ENCODE results near the gene SAMD4A. TPM values are rescaled to one million over a fixed set of nuclear protein-coding genes. Genes with fewer than 3 reads are reported as not detected.

The SAMD4A gene
- total RNA-seq, 4 donors from 2014 or later: 15.3 to 40.2 (median 22.3) TPM

DNA sequence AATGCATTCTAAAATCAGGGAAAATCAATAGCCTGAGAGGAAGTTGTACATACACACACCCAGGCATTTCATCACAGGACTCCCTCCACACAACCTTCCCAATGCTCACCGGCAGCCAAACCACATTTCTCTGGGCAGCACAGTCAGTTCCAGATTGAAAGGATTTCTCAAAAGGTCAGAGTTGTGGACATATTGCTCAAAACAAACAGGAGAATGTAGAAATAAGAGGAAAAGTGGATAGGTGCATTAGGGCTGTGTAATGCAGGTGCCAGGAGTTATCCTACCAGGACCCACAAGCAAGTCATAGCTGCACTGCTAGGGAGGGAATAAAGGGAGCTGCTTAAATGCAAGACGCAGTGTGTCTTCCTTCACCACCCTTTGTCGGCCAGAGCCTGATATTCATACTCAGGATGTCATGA is 272.8 kb downstream of the SAMD4A start:
- TF ChIP-seq CTCF (IDR thresholded peaks at IDR 0.05): no peak
- no peak for TF ChIP-seq EP300 (IDR thresholded peaks at IDR 0.05; ENCODE audit: low read depth)
- no peak for TF ChIP-seq POLR2A (IDR thresholded peaks at IDR 0.05)
- TF ChIP-seq POLR2AphosphoS5 (IDR thresholded peaks at IDR 0.05): no peak
- no peaks in the 10 kb centered on the region for H3K4me1 ChIP-seq
- in situ Hi-C loops (cut with MboI; ENCODE audit: low pct_ligation_motif_present in 1 of 4, low pct_unique_long_range_greater_than_20kb in 1 of 4, low sequenced_read_pairs in 3 of 4) (no loop called here), intact Hi-C loops (cut with DNase I; ENCODE audit: low total_unique reads) (no loop called here)
- no peak overlapping the region for H3K4me3 ChIP-seq
- WGBS, 2 donors (ENCODE audit: low coverage in 1 of 2): 82 to 86% methylated on average over 2 to 3 of the region's 3 CpGs
- no peaks in the 10 kb centered on the region for H3K27me3 ChIP-seq
- DNase-seq: no peak
- no peak overlapping the region for H3K27ac ChIP-seq
- H3K36me3 ChIP-seq: no peaks in the 10 kb centered on the region
- no peaks in the 10 kb centered on the region for H3K9me3 ChIP-seq

GRCh38 chr14:54840336-54840735 is 273.4 kb downstream of the SAMD4A start:
- Histone ChIP-seq H3K27me3 (no peaks in the 10 kb centered on the region), H3K36me3 (no peaks in the 10 kb centered on the region), H3K4me3 (no peak overlapping the region), H3K27ac (no peak overlapping the region), H3K4me1 (no peaks in the 10 kb centered on the region), H3K9me3 (no peaks in the 10 kb centered on the region)
- intact Hi-C loops (cut with DNase I; ENCODE audit: low total_unique reads): no loop called here
- no peak for DNase-seq
- in situ Hi-C loops (cut with MboI; ENCODE audit: low pct_ligation_motif_present in 1 of 4, low pct_unique_long_range_greater_than_20kb in 1 of 4, low sequenced_read_pairs in 3 of 4): no loop called here
- TF ChIP-seq POLR2AphosphoS5 (IDR thresholded peaks at IDR 0.05) (no peak), EP300 (IDR thresholded peaks at IDR 0.05; ENCODE audit: low read depth) (no peak), POLR2A (IDR thresholded peaks at IDR 0.05) (no peak), CTCF (IDR thresholded peaks at IDR 0.05) (no peak)
- WGBS, 2 donors (ENCODE audit: low coverage in 1 of 2): 64 to 70% methylated on average over 3 of the region's 3 CpGs

DNA sequence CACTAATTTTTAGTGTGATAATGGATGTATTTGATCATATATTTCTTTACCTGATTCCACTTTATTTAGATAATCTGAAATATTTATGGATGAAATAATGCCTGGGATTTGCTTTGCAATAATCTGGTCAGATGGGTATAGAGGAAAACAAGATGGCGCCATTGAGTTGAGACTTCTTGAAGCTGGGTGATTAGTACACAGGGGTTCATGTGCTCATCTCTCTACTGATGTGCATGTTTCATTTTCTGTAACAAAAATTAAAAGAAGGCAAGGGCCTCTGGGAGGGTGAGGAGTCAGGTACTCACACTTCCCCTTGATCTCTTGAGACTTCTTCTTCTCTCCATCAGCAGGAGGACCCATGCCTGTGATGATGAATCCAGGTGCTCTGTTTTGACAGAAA is 273.9 kb downstream of the SAMD4A start:
- no peak overlapping the region for H3K4me3 ChIP-seq
- no peaks in the 10 kb centered on the region for H3K27me3 ChIP-seq
- in situ Hi-C loops (cut with MboI; ENCODE audit: low pct_ligation_motif_present in 1 of 4, low pct_unique_long_range_greater_than_20kb in 1 of 4, low sequenced_read_pairs in 3 of 4) (no loop called here), intact Hi-C loops (cut with DNase I; ENCODE audit: low total_unique reads) (no loop called here)
- H3K9me3 ChIP-seq: no peaks in the 10 kb centered on the region
- H3K4me1 ChIP-seq: no peaks in the 10 kb centered on the region
- no peak overlapping the region for H3K27ac ChIP-seq
- TF ChIP-seq EP300 (IDR thresholded peaks at IDR 0.05; ENCODE audit: low read depth): no peak
- no peak for TF ChIP-seq POLR2AphosphoS5 (IDR thresholded peaks at IDR 0.05)
- no peak for TF ChIP-seq CTCF (IDR thresholded peaks at IDR 0.05)
- DNase-seq: no peak
- H3K36me3 ChIP-seq: no peaks in the 10 kb centered on the region
- WGBS, 2 donors (ENCODE audit: low coverage in 1 of 2): 95 to 100% methylated on average over 1 of the region's 1 CpG

Other genes with a start within 250 kb of the SAMD4A start
- 1 to 10 TPM in 2 of 4 donors, not detected in 2; 3.0 to 4.0 TPM for gene CDKN3, start 170.1 kb upstream of the SAMD4A start, total RNA-seq
- gene CNIH1, start 125.8 kb upstream of the SAMD4A start, total RNA-seq: 100 to 1,000 TPM in 3 of 4 donors, 10 to 100 TPM in 1; 40.8 to 184 (median 152) TPM
- 10 to 100 TPM; 19.8 to 94.5 (median 67.4) TPM for gene GMFB, start 78.1 kb upstream of the SAMD4A start, total RNA-seq
- 10 to 100 TPM in 3 of 4 donors, 1 to 10 TPM in 1; 2.6 to 46.8 (median 18.0) TPM for gene CGRRF1, start 57.2 kb upstream of the SAMD4A start, total RNA-seq

Measured in transverse colon (tissue), 4 donors.